Measurements from ENCODE around the gene ENTPD3.
"Not testable (repeated sequence)": the region's sequence is repeated elsewhere in the genome, so short reads cannot be mapped to it uniquely, and the experiment has no call there.

The ENTPD3 gene

GRCh38 chr3:40407007-40407406 lies 20.0 kb downstream of the ENTPD3 start:
- no peak for DNase-seq (ENCODE audit: low read depth)

- DNase-seq (ENCODE audit: low read depth) = no peak
Observed at GRCh38 chr3:40407611-40408010, 20.6 kb downstream of the ENTPD3 start.

- DNase-seq (ENCODE audit: low read depth) = no peak
Observed at GRCh38 chr3:40414270-40414669, 27.3 kb downstream of the ENTPD3 start.

- no peak for DNase-seq (ENCODE audit: low read depth)
Observed at GRCh38 chr3:40417845-40418543, 31.0 kb downstream of the ENTPD3 start.

GRCh38 chr3:40422861-40423260 lies 35.9 kb downstream of the ENTPD3 start:
- DNase-seq (ENCODE audit: low read depth) = no peak

- DNase-seq (ENCODE audit: low read depth) = no peak
Observed at GRCh38 chr3:40427045-40427669, 40.2 kb downstream of the ENTPD3 start.

GRCh38 chr3:40432793-40433192 lies 45.8 kb downstream of the ENTPD3 start:
- DNase-seq (ENCODE audit: low read depth) = no peak

GRCh38 chr3:40437889-40438288 lies 50.9 kb downstream of the ENTPD3 start:
- DNase-seq (ENCODE audit: low read depth) = no peak

- no peak for DNase-seq (ENCODE audit: low read depth)
Observed at GRCh38 chr3:40445062-40445461, 58.1 kb downstream of the ENTPD3 start.

- no peak for DNase-seq (ENCODE audit: low read depth)
Observed at GRCh38 chr3:40445880-40446279, 58.9 kb downstream of the ENTPD3 start.

GRCh38 chr3:40450438-40450837 lies 63.5 kb downstream of the ENTPD3 start:
- no peak for DNase-seq (ENCODE audit: low read depth)

- no peak for DNase-seq (ENCODE audit: low read depth)
Observed at GRCh38 chr3:40451551-40451950, 64.6 kb downstream of the ENTPD3 start.

- no peak for DNase-seq (ENCODE audit: low read depth)
Observed at GRCh38 chr3:40452057-40452456, 65.1 kb downstream of the ENTPD3 start.

- DNase-seq (ENCODE audit: low read depth) = peak; percentile 41
Observed at GRCh38 chr3:40452562-40452875, 65.5 kb downstream of the ENTPD3 start.

GRCh38 chr3:40452876-40453730 lies 66.1 kb downstream of the ENTPD3 start:
- DNase-seq (ENCODE audit: low read depth) = peak; percentile 99

GRCh38 chr3:40453933-40454332 lies 66.9 kb downstream of the ENTPD3 start:
- DNase-seq (ENCODE audit: low read depth) = no peak

GRCh38 chr3:40455328-40455727 lies 68.3 kb downstream of the ENTPD3 start:
- no peak for DNase-seq (ENCODE audit: low read depth)

GRCh38 chr3:40456279-40456939 lies 69.4 kb downstream of the ENTPD3 start:
- DNase-seq (ENCODE audit: low read depth) = no peak

- DNase-seq (ENCODE audit: low read depth) = peak; percentile 98
Observed at GRCh38 chr3:40456940-40457823, 70.2 kb downstream of the ENTPD3 start, which contains the start of gene RPL14. TSS of gene RPL14 (plus strand) at chr3:40457339. CDS start at chr3:40457472, 133 bp downstream.

GRCh38 chr3:40458473-40458872 lies 71.5 kb downstream of the ENTPD3 start:
- DNase-seq (ENCODE audit: low read depth) = no peak

- DNase-seq (ENCODE audit: low read depth) = not testable (repeated sequence)
Observed at GRCh38 chr3:40460481-40460880, 73.5 kb downstream of the ENTPD3 start.

Measured in iris pigment epithelial cell (primary cell).